Nephron (organoid): ENCODE data around the gene DENND1A.

ENCODE experiments used
- H3K27ac Mint-ChIP-seq, 3 experiments: 2 replicates each; pipeline ENCODE4 v1.8.0; 2020; ENCODE audit warnings: mixed read lengths in 3 of 3, mild to moderate bottlenecking in 2 of 3, moderate library complexity in 1 of 3
- H3K27me3 Mint-ChIP-seq: 2 replicates; pipeline ENCODE4 v1.8.0; 2021; ENCODE audit warnings: low read depth, mild to moderate bottlenecking, moderate library complexity, mixed read lengths
- H3K36me3 Mint-ChIP-seq: 2 replicates; pipeline ENCODE4 v1.8.0; 2020; ENCODE audit warnings: low read depth, mixed read lengths
- H3K4me1 Mint-ChIP-seq: 2 replicates; pipeline ENCODE4 v1.8.0; 2020; ENCODE audit warnings: mixed read lengths
- H3K4me3 Mint-ChIP-seq, 3 experiments: 2 replicates each; pipeline ENCODE4 v1.8.0; 2020; ENCODE audit warnings: mild to moderate bottlenecking in 3 of 3, mixed read lengths in 3 of 3, moderate library complexity in 2 of 3
- H3K9me3 Mint-ChIP-seq: 2 replicates; pipeline ENCODE4 v1.8.0; 2020; ENCODE audit warnings: mixed read lengths
- CTCF ChIP-seq, 3 experiments: fragments of 200-600 bp; sonication (generic); IDR thresholded peaks; one replicate each; pipeline ENCODE4 v1.5.0; 2021; ENCODE audit warnings: antibody characterized with exemption in 3 of 3; ENCODE audit not compliant: unreplicated experiment in 3 of 3

Gene DENND1A

GRCh38 chr9:123617286-123617685, 312.6 kb downstream of the DENND1A start:
- H3K9me3 Mint-ChIP-seq: no peaks in the 10 kb centered on the region
- H3K4me1 Mint-ChIP-seq: no peaks in the 10 kb centered on the region

DNA sequence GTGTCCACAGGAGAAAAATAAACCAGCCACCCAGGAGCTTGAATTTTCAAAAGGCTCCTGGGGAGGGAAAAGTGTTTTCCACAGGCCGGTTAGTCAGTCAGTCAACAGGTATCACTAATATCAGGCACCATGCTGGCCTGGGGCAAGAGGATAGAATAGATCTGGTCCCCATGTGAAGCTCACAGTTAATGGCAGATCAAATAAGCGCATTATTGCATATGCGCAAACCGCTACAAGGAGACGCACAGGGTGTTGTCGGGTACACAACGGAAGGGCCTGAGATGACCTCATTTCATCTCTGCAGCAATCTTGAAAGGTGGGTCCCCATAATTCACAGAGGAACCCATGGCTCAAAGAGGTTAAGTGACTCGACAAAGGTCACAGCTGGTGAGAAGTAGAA, 313.2 kb downstream of the DENND1A start:
- H3K36me3 Mint-ChIP-seq: no peaks in the 10 kb centered on the region
- no peak for TF ChIP-seq CTCF (IDR thresholded peaks at IDR 0.05; ENCODE audit: unreplicated experiment in 3 of 3)
- no peak overlapping the region for H3K27ac Mint-ChIP-seq
- H3K9me3 Mint-ChIP-seq: no peaks in the 10 kb centered on the region
- H3K27me3 Mint-ChIP-seq: no peaks in the 10 kb centered on the region
- peaks cover under 1% of the 10 kb centered on the region for H3K4me1 Mint-ChIP-seq
- H3K4me3 Mint-ChIP-seq: no peak overlapping the region

More at GRCh38 chr9:123617286-123617685, 312.6 kb downstream of the DENND1A start:
- Mint-ChIP-seq H3K27me3 (no peaks in the 10 kb centered on the region), H3K36me3 (no peaks in the 10 kb centered on the region), H3K4me3 (no peak overlapping the region), H3K27ac (no peak overlapping the region)
- no peak for TF ChIP-seq CTCF (IDR thresholded peaks at IDR 0.05; ENCODE audit: unreplicated experiment in 3 of 3)

DNA sequence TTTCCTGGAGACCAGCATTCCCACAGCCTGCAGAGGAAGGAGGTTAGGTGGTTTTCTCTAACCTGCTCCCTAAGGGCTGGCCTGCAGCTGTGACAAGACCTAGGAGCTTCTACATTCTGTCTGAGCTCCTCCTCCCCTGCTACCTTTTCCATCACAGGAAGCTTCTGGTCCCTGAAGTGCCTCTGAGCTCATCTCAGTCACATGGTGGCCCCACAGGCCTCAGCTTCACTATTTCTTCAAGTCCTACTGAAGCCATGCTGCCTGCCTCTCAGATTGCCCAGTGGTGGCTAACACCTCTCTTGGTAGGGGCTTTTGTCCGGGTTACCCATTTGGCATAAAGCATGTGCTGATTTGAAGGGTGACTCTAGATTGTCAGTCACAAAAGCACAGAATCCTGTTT, 314.5 kb downstream of the DENND1A start:
- TF ChIP-seq CTCF (IDR thresholded peaks at IDR 0.05; ENCODE audit: unreplicated experiment in 3 of 3): no peak
- H3K9me3 Mint-ChIP-seq: no peaks in the 10 kb centered on the region
- H3K36me3 Mint-ChIP-seq: no peaks in the 10 kb centered on the region
- peaks cover 13% of the 10 kb centered on the region for H3K4me1 Mint-ChIP-seq
- no peak overlapping the region for H3K4me3 Mint-ChIP-seq
- no peaks in the 10 kb centered on the region for H3K27me3 Mint-ChIP-seq
- no peak overlapping the region for H3K27ac Mint-ChIP-seq

- Mint-ChIP-seq H3K36me3 (no peaks in the 10 kb centered on the region), H3K27ac (no peak overlapping the region), H3K9me3 (no peaks in the 10 kb centered on the region), H3K4me1 (peaks cover 14% of the 10 kb centered on the region), H3K4me3 (no peak overlapping the region), H3K27me3 (no peaks in the 10 kb centered on the region)
- TF ChIP-seq CTCF (IDR thresholded peaks at IDR 0.05; ENCODE audit: unreplicated experiment in 3 of 3): no peak
Observed at GRCh38 chr9:123614306-123615263, 315.3 kb downstream of the DENND1A start.

- Mint-ChIP-seq H3K27ac (peak overlapping the region; percentile 7 to 81 (median 36)), H3K4me1 (peaks cover 14% of the 10 kb centered on the region), H3K36me3 (no peaks in the 10 kb centered on the region), H3K27me3 (no peaks in the 10 kb centered on the region), H3K9me3 (no peaks in the 10 kb centered on the region), H3K4me3 (no peak overlapping the region)
- no peak for TF ChIP-seq CTCF (IDR thresholded peaks at IDR 0.05; ENCODE audit: unreplicated experiment in 3 of 3)
Observed at GRCh38 chr9:123611226-123611625, 318.7 kb downstream of the DENND1A start.

- no peaks in the 10 kb centered on the region for H3K36me3 Mint-ChIP-seq
- no peaks in the 10 kb centered on the region for H3K27me3 Mint-ChIP-seq
- no peak overlapping the region for H3K27ac Mint-ChIP-seq
- H3K9me3 Mint-ChIP-seq: no peaks in the 10 kb centered on the region
- no peak for TF ChIP-seq CTCF (IDR thresholded peaks at IDR 0.05; ENCODE audit: unreplicated experiment in 3 of 3)
- H3K4me3 Mint-ChIP-seq: no peak overlapping the region
- peaks cover 14% of the 10 kb centered on the region for H3K4me1 Mint-ChIP-seq
Observed at GRCh38 chr9:123609844-123610243, 320.1 kb downstream of the DENND1A start.
